ENCODE measurements around the gene PLAGL2.

Gene PLAGL2

GRCh38 chr20:32216179-32217142 is 8.9 kb upstream of the PLAGL2 start:
- Mint-ChIP-seq H3K36me3 (peaks cover 99% of the 10 kb centered on the region), H3K27ac (peak overlapping the region; percentile 60), H3K9me3 (no peaks in the 10 kb centered on the region), H3K4me3 (no peak overlapping the region), H3K4me1 (peaks cover 16% of the 10 kb centered on the region)
- ATAC-seq = no peak
- DNase-seq (ENCODE audit: low spot score in 2 of 2) = no peak

- Mint-ChIP-seq H3K9me3 (no peaks in the 10 kb centered on the region), H3K4me3 (no peak overlapping the region), H3K4me1 (peaks cover 23% of the 10 kb centered on the region), H3K27ac (peak overlapping the region; percentile 40), H3K36me3 (peaks cover 99% of the 10 kb centered on the region)
- no peak for ATAC-seq
- DNase-seq (ENCODE audit: low spot score in 2 of 2) = no peak
These were observed 8.2 kb upstream of the PLAGL2 start for GRCh38 chr20:32215729-32216128.

- peak overlapping the region; percentile 40 for H3K27ac Mint-ChIP-seq
- H3K36me3 Mint-ChIP-seq = peaks cover 100% of the 10 kb centered on the region
- no peak overlapping the region for H3K4me3 Mint-ChIP-seq
These were observed 7.6 kb upstream of the PLAGL2 start for GRCh38 chr20:32215147-32215546.

GRCh38 chr20:32213870-32214269 is 6.3 kb upstream of the PLAGL2 start:
- Mint-ChIP-seq H3K36me3 (peaks cover 100% of the 10 kb centered on the region), H3K4me3 (no peak overlapping the region), H3K4me1 (peaks cover 37% of the 10 kb centered on the region), H3K9me3 (no peaks in the 10 kb centered on the region), H3K27ac (no peak overlapping the region)
- no peak for ATAC-seq
- no peak for DNase-seq (ENCODE audit: low spot score in 2 of 2)

More at GRCh38 chr20:32215147-32215546, 7.6 kb upstream of the PLAGL2 start:
- ATAC-seq (no peak), DNase-seq (ENCODE audit: low spot score in 2 of 2) (no peak)
- Mint-ChIP-seq H3K9me3 (no peaks in the 10 kb centered on the region), H3K4me1 (peaks cover 29% of the 10 kb centered on the region)

GRCh38 chr20:32209850-32210605 is 2.5 kb upstream of the PLAGL2 start:
- no peak for ATAC-seq
- Mint-ChIP-seq H3K36me3 (peaks cover 95% of the 10 kb centered on the region), H3K27ac (peak overlapping the region; percentile 99), H3K4me3 (peak overlapping the region; percentile 99), H3K4me1 (peaks cover 58% of the 10 kb centered on the region), H3K9me3 (no peaks in the 10 kb centered on the region)
- no peak for DNase-seq (ENCODE audit: low spot score in 2 of 2)

- Mint-ChIP-seq H3K9me3 (no peaks in the 10 kb centered on the region), H3K4me1 (peaks cover 72% of the 10 kb centered on the region), H3K27ac (peak overlapping the region; percentile 99), H3K4me3 (peak overlapping the region; percentile 99), H3K36me3 (peaks cover 95% of the 10 kb centered on the region)
- ATAC-seq (no peak), DNase-seq (ENCODE audit: low spot score in 2 of 2) (no peak)
These were observed 1.1 kb upstream of the PLAGL2 start for GRCh38 chr20:32208499-32209154.

GRCh38 chr20:32206760-32207625 is 550 bp downstream of the PLAGL2 start:
- H3K4me1 Mint-ChIP-seq = peaks cover 85% of the 10 kb centered on the region

GRCh38 chr20:32205843-32206759 is 1.4 kb downstream of the PLAGL2 start:
- H3K27ac Mint-ChIP-seq = peak overlapping the region; percentile 99
- no peak for ATAC-seq
- DNase-seq (ENCODE audit: low spot score in 2 of 2) = no peak
- peaks cover 95% of the 10 kb centered on the region for H3K36me3 Mint-ChIP-seq
- peak overlapping the region; percentile 99 for H3K4me3 Mint-ChIP-seq
- no peaks in the 10 kb centered on the region for H3K9me3 Mint-ChIP-seq
- H3K4me1 Mint-ChIP-seq = peaks cover 83% of the 10 kb centered on the region

More at GRCh38 chr20:32206760-32207625, 550 bp downstream of the PLAGL2 start:
- DNase-seq (ENCODE audit: low spot score in 2 of 2) (no peak), ATAC-seq (peak; percentile 24)
- Mint-ChIP-seq H3K36me3 (peaks cover 95% of the 10 kb centered on the region), H3K4me3 (peak overlapping the region; percentile 99), H3K9me3 (no peaks in the 10 kb centered on the region), H3K27ac (peak overlapping the region; percentile 99)

GRCh38 chr20:32205110-32205842 is 2.3 kb downstream of the PLAGL2 start:
- H3K4me3 Mint-ChIP-seq = peak overlapping the region; percentile 99
- peaks cover 95% of the 10 kb centered on the region for H3K36me3 Mint-ChIP-seq
- DNase-seq (ENCODE audit: low spot score in 2 of 2) (no peak), ATAC-seq (no peak)
- peak overlapping the region; percentile 99 for H3K27ac Mint-ChIP-seq
- peaks cover 74% of the 10 kb centered on the region for H3K4me1 Mint-ChIP-seq
- H3K9me3 Mint-ChIP-seq = no peaks in the 10 kb centered on the region

- peak overlapping the region; percentile 99 for H3K27ac Mint-ChIP-seq
- peaks cover 73% of the 10 kb centered on the region for H3K4me1 Mint-ChIP-seq
- peak; percentile 29 to 77 for DNase-seq (ENCODE audit: low spot score in 2 of 2)
- peak overlapping the region; percentile 99 for H3K4me3 Mint-ChIP-seq
- ATAC-seq = peak; percentile 84
- no peaks in the 10 kb centered on the region for H3K9me3 Mint-ChIP-seq
- peaks cover 95% of the 10 kb centered on the region for H3K36me3 Mint-ChIP-seq
These were observed 3.1 kb downstream of the PLAGL2 start for GRCh38 chr20:32204205-32205109.

GRCh38 chr20:32203356-32204204 is 4.0 kb downstream of the PLAGL2 start:
- H3K4me3 Mint-ChIP-seq = peak overlapping the region; percentile 99
- H3K36me3 Mint-ChIP-seq = peaks cover 95% of the 10 kb centered on the region

More at GRCh38 chr20:32203356-32204204, 4.0 kb downstream of the PLAGL2 start:
- peak in 1 of 2 donors; percentile 58 for DNase-seq (ENCODE audit: low spot score in 2 of 2)
- peak; percentile 55 for ATAC-seq
- H3K27ac Mint-ChIP-seq = peak overlapping the region; percentile 99
- H3K4me1 Mint-ChIP-seq = peaks cover 71% of the 10 kb centered on the region
- no peaks in the 10 kb centered on the region for H3K9me3 Mint-ChIP-seq

Measured in stimulated activated effector memory CD8-positive, alpha-beta T cell treated with anti-CD3 and anti-CD28 coated beads, Interleukin-12 subunit alpha, Interleukin-12 subunit beta, amount 100 ng/mL, for 72 hours (primary cell).